Loucy (cell line): Measurements from ENCODE around the gene PLA2G4E.

Experiments
- H2AFZ ChIP-seq: fragments of 200-600 bp; sonication (generic); 2 replicates; pipeline ENCODE4 v1.6.0; 2016; ENCODE audit warnings: antibody characterized with exemption, mild to moderate bottlenecking, low read length, moderate library complexity
- H3F3A ChIP-seq: fragments of 200-600 bp; 2 replicates; pipeline ENCODE4 v1.6.0; 2016; ENCODE audit warnings: antibody characterized with exemption, low read depth, mild to moderate bottlenecking
- H3K27me3 ChIP-seq: fragments of 200-600 bp; sonication (generic); 2 replicates; pipeline ENCODE4 v1.6.1; 2014; ENCODE audit warnings: low read length, mild to moderate bottlenecking; ENCODE audit not compliant: insufficient read depth, poor library complexity, severe bottlenecking
- H3K36me3 ChIP-seq: fragments of 200-600 bp; sonication (generic); 2 replicates; pipeline ENCODE4 v1.6.1; 2016; ENCODE audit warnings: low read length; ENCODE audit not compliant: insufficient read depth
- H3K4me1 ChIP-seq: fragments of 200-600 bp; sonication (generic); 2 replicates; pipeline ENCODE4 v1.5.1; 2014; ENCODE audit warnings: low read length, mild to moderate bottlenecking; ENCODE audit not compliant: insufficient read depth, poor library complexity, severe bottlenecking
- H3K4me2 ChIP-seq: fragments of 200-600 bp; sonication (generic); 2 replicates; pipeline ENCODE4 v1.6.0; 2014; ENCODE audit warnings: antibody characterized with exemption, low read length, low read depth, mild to moderate bottlenecking; ENCODE audit not compliant: poor library complexity, severe bottlenecking
- H3K4me3 ChIP-seq: fragments of 200-600 bp; sonication (generic); 2 replicates; pipeline ENCODE4 v1.5.1; 2014; ENCODE audit warnings: low read length, mild to moderate bottlenecking, mixed read lengths; ENCODE audit not compliant: poor library complexity, severe bottlenecking
- H3K79me2 ChIP-seq: fragments of 200-600 bp; sonication (generic); 2 replicates; pipeline ENCODE4 v1.6.1; 2014; ENCODE audit warnings: low read length; ENCODE audit not compliant: insufficient read depth
- H3K9ac ChIP-seq: fragments of 200-600 bp; sonication (generic); 2 replicates; pipeline ENCODE4 v1.6.0; 2014; ENCODE audit warnings: mild to moderate bottlenecking, low read depth, low read length, moderate library complexity; ENCODE audit not compliant: poor library complexity, severe bottlenecking
- H3K9me2 ChIP-seq: fragments of 200-600 bp; sonication (generic); replicated peaks from 2 replicates; pipeline ENCODE4 v1.6.1; 2016; ENCODE audit warnings: low read depth, low read length, mixed read lengths
- H3K9me3 ChIP-seq: fragments of 200-600 bp; sonication (generic); 2 replicates; pipeline ENCODE4 v1.6.1; 2014; ENCODE audit warnings: mild to moderate bottlenecking, antibody characterized with exemption, low read length, low read depth; ENCODE audit not compliant: insufficient read depth
- H4K20me1 ChIP-seq: fragments of 200-600 bp; sonication (generic); 2 replicates; pipeline ENCODE4 v1.6.0; 2014; ENCODE audit warnings: antibody characterized with exemption, low read length, mild to moderate bottlenecking; ENCODE audit not compliant: insufficient read depth, poor library complexity, severe bottlenecking
- CTCF ChIP-seq: fragments of 200-600 bp; sonication (generic); conservative IDR thresholded peaks from 2 replicates; pipeline ENCODE4 v1.5.1; 2014; ENCODE audit warnings: mild to moderate bottlenecking, antibody characterized with exemption, low read length
- EZH2phosphoT487 ChIP-seq: fragments of 200-600 bp; IDR thresholded peaks from 2 replicates; pipeline ENCODE4 v1.6.1; 2018; ENCODE audit warnings: antibody characterized with exemption, mild to moderate bottlenecking, moderate library complexity, borderline replicate concordance

PLA2G4E gene

GRCh38 chr15:41974041-41974440, 46.8 kb downstream of the PLA2G4E start:
- no peak for TF ChIP-seq EZH2phosphoT487
- no peak for TF ChIP-seq CTCF
- Histone ChIP-seq H3K9ac (no peak overlapping the region), H3K36me3 (no peaks in the 10 kb centered on the region), H3K4me2 (no peak overlapping the region), H4K20me1 (peaks cover 7% of the 10 kb centered on the region), H3K79me2 (no peaks in the 10 kb centered on the region), H3K4me3 (no peak overlapping the region), H3K9me3 (no peaks in the 10 kb centered on the region), H2AFZ (no peak overlapping the region), H3K4me1 (peaks cover 22% of the 10 kb centered on the region), H3K27me3 (no peaks in the 10 kb centered on the region), H3F3A (no peaks in the 10 kb centered on the region; the same call in 1 of the 2 replicates), H3K9me2 (no peaks in the 10 kb centered on the region)

GRCh38 chr15:41972253-41973242, 48.3 kb downstream of the PLA2G4E start, which contains the start of gene EHD4:
Gene EHD4 (minus strand): TSS chr15:41972557. CDS start chr15:41972494, 63 bp downstream.
- Histone ChIP-seq H3K9ac (peak within 1 kb of the TSS; percentile 61), H2AFZ (peak within 1 kb of the TSS; percentile 94), H3K9me2 (no peaks in the 10 kb centered on the region), H3K27me3 (no peaks in the 10 kb centered on the region), H3K36me3 (no peaks in the 10 kb centered on the region), H3K4me2 (peak within 1 kb of the TSS; percentile 79), H3K4me1 (peaks cover 22% of the 10 kb centered on the region), H3K79me2 (no peaks in the 10 kb centered on the region), H3K9me3 (no peaks in the 10 kb centered on the region), H3K4me3 (peak within 1 kb of the TSS; percentile 78), H3F3A (no peaks in the 10 kb centered on the region; the same call in 1 of the 2 replicates), H4K20me1 (peaks cover 7% of the 10 kb centered on the region)
- TF ChIP-seq CTCF (peak; percentile 44), EZH2phosphoT487 (no peak)

GRCh38 chr15:41971895-41972252, 49.0 kb downstream of the PLA2G4E start:
- H3K4me3 ChIP-seq: peak overlapping the region; percentile 78
- peak overlapping the region; percentile 61 for H3K9ac ChIP-seq
- no peaks in the 10 kb centered on the region for H3K9me2 ChIP-seq
- H3K79me2 ChIP-seq: no peaks in the 10 kb centered on the region
- peaks cover 7% of the 10 kb centered on the region for H4K20me1 ChIP-seq
- no peaks in the 10 kb centered on the region; the same call in 1 of the 2 replicates for H3F3A ChIP-seq
- peak overlapping the region; percentile 79 for H3K4me2 ChIP-seq
- H3K27me3 ChIP-seq: no peaks in the 10 kb centered on the region
- H3K36me3 ChIP-seq: no peaks in the 10 kb centered on the region
- TF ChIP-seq CTCF (no peak), EZH2phosphoT487 (no peak)
- H2AFZ ChIP-seq: peak overlapping the region; percentile 94
- no peaks in the 10 kb centered on the region for H3K9me3 ChIP-seq
- H3K4me1 ChIP-seq: peaks cover 22% of the 10 kb centered on the region
